ENCODE results near the gene NR3C2. TPM values are rescaled to one million over a fixed set of nuclear protein-coding genes. Genes with fewer than 3 reads are reported as not detected.

The NR3C2 gene
- total RNA-seq, 1 donor from 2014 or later: 5.7 TPM

DNA sequence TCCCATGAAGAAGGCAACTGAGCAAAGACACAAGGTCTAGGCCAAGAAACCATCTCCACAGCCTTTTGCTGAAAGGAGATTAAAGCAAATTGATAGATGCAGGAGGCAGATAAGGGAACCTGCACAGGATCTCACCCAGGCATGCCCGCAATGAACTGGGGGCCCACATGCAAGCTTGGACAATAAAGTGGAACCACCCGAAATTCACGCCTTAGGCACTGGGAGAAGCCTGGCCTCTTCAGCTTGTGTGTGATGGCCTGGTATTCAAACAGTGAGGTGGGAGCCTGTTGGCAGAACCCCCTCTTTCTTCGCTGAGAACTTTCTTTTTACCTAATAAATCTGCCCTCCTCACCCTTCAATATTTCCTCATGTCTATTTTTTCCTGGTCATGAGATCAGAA, 213.2 kb downstream of the NR3C2 start:
- no peak for DNase-seq (ENCODE audit: low spot score in 2 of 2)
- no peak for FAIRE-seq

DNA sequence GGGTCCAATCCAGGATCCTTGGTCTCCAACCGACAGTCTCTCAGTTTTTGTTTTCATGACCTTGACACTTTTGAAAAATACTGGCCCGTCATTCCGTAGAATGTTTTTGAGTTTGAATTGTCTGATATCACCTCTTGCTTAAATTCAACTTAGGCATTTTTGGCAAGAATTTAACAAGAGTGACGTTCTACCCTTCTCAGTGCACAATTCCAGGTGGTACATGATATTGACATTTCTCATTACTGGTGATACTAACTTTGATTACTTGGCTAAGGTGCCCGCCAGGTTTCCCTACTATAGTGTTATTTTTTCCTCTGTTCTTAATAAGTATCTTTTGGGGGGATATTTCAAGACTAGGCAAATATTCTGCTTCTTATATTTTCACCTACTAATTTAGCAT, 215.1 kb downstream of the NR3C2 start:
- DNase-seq (ENCODE audit: low spot score in 2 of 2) (no peak), FAIRE-seq (no peak)

DNA sequence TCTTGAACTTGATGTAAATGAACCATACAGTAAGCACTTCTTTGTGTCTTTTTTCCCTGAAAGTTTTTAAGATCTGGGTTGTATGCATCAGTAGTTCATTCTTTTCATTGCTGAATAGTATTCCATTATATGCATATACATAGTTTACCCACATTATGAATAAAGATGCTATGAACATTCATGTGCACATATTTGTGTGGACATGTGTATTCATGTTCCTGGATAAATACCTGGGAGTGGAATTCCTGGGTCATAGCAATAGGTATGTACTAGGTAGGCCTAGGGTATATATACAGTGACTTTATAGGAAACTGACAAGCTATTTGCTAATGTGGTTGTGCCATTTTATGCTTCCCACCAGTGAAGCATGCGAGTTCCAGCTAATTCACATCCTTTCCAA, 215.9 kb downstream of the NR3C2 start:
- FAIRE-seq: no peak
- DNase-seq (ENCODE audit: low spot score in 2 of 2): no peak

DNA sequence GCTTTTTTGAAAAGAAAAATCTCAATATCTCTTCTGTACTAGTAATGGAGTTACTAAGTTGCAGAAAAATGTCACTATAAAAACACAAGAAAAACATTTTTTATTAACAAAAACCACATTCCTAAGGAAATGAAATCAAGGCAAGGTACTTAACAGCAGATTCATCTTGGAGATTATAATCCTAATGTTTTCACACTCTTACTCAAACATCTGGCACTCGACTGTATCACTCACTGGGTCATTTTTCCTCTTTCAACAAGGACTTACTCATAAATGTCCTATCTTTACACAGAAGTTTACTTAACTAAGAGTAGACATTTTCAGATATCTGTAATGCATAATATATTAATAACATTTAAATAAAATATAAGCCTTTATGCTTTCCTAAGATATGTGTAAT, 216.6 kb downstream of the NR3C2 start:
- no peak for DNase-seq (ENCODE audit: low spot score in 2 of 2)
- FAIRE-seq: no peak

DNA sequence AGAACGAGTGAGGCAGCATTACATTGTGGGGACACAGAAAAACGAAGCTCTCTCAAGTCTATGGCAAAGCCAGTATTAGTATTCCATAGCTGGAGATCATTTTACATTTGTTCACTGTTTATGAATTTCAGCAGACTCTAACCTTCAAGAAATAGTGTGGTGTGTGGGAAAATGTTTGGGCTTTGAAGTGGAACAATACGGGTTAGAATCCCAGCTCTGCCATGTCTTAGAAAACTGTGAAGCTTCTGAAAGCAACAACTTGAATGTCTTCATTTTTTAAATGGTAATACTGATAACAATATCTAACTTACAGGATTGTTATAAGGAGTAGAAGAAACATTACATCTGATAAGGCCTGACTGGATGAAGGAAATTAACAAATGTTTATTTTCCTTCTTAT, 217.7 kb downstream of the NR3C2 start:
- FAIRE-seq (no peak), DNase-seq (ENCODE audit: low spot score in 2 of 2) (no peak)

DNA sequence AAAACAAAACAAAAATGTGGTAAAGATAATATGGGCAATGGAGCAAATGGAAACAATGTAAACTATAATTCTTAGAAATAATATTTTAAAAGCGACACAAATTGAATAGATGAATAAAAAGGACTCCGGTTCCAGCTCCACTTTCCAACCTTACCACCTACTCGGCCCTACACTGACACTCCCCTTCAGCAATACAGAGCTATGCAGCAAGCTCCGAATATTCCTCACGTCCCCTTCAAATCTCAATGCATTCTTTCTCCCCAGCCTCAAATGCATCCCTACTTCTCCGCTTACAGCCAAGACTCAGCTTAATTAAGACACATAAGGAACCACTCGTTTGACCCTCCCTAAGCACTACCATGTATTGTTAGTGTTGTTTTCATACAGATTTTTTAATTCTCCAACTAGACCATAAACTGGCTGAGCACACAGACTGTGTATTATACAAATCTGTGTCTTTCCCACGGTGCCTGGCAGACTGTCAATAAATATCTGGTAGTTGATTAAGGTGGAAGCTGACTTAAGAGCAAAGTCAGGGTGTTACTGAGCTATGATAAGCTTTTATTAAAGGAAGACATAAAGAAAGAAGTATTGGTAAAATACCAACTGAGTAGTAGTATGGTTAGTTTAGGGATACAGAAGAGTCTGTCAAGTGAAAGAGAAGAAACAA, 219.1 kb downstream of the NR3C2 start:
- DNase-seq (ENCODE audit: low spot score in 2 of 2) (no peak), FAIRE-seq (no peak)

DNA sequence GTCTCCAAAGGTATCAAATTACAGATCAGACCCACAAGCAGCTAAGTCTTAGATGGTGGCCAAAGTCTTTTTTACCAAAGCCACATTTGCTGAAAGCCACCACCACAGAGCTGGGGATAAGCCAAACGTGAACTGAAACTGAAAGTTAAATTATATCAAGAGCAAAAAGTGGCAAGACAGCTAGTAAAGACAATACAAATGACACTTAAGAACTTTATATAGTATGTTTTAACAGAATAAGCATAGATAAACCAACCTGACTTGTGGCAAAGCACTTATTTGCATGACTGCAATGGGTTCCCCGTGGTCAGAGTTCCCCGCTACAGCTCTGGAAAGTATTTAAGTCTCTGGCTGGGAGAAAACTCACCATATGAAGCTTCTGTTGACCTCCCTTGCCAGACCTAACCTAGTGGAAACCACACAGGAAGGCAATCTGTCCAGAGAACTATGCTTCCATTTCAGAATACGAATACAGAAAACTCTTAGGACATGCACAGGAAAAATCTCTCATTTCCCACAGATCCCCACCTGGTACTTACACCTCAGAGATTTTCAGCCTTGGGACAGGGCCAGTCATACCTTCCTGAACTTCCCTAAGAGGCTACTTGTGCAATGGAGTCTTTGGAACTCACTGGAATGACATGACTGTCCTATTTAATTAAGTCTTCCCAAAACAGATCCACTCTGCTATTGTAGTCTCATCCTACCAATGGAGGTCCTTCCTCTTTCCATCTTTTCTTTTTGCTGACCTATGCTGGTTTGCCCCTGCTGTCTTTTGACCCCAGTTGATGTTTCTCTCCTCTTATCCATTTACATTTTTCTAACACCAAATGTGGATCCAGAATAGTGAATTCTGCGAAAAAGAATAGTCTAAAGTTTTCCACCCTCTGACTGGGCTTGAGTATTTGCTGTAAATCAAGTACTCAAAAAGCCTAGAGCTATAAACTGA, 225.1 kb downstream of the NR3C2 start:
- DNase-seq (ENCODE audit: low spot score in 2 of 2) (no peak), FAIRE-seq (no peak)

DNA sequence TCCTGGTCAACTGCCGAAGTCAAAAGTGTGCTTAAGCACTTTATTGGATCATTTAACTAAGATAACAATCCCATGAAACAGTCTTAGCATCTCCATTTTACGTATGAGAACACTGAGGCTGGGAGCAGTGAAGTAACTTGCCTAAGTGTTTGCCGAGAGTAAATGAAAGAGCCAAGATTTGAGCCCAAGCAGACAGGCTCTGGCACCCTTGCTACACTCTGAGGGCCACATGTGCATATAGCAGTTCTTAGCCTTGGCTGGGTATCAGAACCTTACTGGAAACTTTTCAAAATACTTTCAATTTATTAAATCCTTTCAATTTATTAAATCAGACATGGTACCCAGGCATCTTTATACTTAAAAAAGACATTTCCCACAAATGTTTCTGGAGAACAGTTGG, 225.9 kb downstream of the NR3C2 start:
- FAIRE-seq: no peak
- no peak for DNase-seq (ENCODE audit: low spot score in 2 of 2)

DNA sequence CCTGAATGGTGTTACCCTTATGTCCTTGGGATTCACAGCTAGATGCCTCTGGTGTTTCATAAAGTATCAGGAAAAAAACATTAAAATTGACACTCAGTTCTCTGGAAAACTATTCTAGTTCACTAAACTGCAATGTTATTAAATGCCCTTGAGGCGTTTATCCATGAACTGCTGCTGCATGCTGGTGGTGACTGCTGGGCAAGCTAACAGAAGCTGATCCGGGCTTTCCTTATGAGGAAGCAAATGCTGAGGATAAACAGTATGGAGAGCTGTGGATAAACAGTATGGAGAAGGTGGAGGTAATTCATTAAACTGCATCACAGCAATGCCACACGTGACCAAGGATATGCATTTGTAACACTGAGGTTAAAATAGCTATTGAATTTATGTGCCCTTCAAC, 227.0 kb downstream of the NR3C2 start:
- DNase-seq (ENCODE audit: low spot score in 2 of 2): no peak
- FAIRE-seq: no peak

DNA sequence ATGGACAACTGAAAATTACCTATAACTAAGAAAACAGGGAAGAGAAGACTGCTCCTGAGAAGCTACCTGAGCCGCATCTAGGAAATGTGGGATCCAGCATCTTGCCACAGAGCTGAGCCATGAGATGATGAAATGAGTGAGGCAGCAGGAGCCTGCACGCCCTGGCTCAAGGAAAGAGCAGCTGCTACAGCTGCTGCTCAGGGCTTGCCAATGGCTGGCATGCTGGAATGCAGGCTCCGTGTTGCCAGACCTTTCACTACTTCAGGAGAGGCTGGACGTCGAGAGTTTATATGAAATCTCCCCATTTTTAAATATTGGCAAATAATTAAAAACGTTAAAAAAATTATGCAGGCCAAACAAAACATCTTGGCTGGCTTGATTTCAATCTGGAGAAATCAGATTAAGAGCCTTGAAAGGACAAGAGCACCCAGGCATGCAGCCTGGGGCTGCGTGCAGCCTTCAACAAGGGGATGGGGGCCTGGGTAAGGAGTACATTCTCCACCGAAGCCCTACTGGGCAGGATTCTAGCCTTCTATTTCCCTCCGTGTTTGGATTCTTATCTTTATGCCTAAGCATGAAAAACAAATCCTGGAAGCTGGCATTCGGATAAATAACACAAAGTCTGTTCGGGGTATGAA, 227.6 kb downstream of the NR3C2 start:
- FAIRE-seq (no peak), DNase-seq (ENCODE audit: low spot score in 2 of 2) (no peak)

DNA sequence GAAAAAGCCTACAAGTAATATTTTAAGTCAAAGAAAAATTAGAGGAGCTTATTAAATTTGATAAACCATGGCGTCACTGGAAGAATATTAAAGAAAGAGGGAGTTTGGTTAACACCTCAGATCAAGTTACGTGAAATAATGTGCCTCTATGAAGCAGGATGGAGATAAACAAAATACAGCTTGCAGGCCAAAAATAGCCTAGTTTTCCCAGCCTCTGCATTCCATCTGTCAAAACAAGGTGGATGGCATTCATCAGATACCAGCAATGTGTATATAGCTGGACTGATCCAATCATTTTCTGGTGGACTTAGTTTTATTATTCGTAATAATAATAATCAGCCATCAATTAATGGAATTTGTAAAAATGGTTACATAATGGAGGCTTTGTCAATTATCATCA, 230.7 kb downstream of the NR3C2 start:
- DNase-seq (ENCODE audit: low spot score in 2 of 2) (no peak), FAIRE-seq (no peak)

DNA sequence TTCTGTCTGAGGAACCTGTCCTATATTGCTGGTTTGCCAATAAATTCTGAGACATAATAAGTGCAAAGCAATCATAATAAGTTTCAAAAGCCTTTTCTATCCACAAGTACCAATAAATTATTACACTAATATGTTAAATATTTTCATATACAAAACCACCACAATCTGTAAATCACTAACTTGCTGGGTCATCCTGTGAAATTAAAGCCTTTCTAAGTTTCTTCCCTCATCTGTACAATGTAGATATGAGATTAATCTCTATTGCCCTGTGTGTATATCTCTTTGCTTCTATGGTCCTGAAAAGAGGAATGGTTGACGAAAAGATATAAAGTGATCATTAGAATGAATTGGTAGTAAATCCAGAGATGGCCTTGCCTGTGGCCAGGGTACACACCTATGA, 231.6 kb downstream of the NR3C2 start:
- FAIRE-seq: no peak
- no peak for DNase-seq (ENCODE audit: low spot score in 2 of 2)

DNA sequence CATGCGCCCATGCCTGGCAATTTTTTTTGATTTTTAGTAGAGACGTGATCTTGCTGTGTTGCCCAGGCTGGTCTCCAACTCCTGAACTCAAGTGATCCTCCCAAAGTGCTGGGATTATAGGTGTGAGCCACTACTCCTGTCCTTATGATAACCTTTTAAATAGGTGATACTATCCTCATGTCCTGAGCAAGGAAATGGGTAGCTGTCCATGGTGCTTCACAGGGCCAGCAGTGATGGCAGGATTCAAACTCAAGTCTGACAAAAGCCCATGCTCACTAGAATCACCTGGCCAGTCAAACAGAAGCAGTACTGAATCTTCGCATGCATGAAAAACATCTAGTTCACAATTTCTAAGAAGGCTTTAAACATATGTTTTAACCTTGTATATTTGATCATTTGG, 235.1 kb downstream of the NR3C2 start:
- DNase-seq (ENCODE audit: low spot score in 2 of 2) (no peak), FAIRE-seq (no peak)

DNA sequence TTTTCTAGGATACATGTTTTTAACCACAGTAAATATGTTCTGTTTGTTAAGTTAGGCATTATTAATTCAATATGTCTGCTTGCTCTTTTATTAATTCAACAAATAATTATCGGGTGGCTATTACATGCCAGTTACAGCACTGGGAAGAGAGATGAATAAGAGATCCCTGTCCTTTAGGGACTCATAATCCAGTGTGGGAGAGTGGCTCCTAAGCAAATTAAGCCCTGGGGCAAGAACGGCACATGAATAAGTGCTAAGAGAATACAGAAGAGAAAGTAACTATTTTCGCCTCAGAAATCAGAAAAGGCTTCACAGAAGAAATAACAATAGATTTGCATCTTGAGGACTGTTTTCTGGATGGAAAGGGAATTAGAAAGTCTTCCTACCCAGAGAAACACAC, 236.7 kb downstream of the NR3C2 start:
- FAIRE-seq (no peak), DNase-seq (ENCODE audit: low spot score in 2 of 2) (no peak)

DNA sequence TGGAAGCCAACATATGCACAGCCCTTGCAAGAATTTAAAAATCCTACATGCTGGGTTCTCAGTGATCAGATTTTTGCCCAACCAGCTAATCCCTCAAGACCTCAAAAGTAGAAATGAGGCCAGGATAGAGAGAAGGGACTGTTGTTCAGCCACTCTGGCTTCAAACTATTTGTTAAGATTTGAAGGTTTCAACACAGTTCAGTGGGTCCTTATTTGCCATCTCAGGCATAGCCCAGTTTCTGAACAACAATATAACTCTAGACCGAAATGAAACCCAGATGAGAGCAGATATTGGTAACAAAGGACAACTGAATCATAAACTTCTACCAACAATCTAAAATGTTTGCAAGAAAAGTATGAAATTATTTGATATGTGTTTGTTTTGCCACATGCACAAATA, 237.3 kb downstream of the NR3C2 start:
- no peak for DNase-seq (ENCODE audit: low spot score in 2 of 2)
- FAIRE-seq: no peak

DNA sequence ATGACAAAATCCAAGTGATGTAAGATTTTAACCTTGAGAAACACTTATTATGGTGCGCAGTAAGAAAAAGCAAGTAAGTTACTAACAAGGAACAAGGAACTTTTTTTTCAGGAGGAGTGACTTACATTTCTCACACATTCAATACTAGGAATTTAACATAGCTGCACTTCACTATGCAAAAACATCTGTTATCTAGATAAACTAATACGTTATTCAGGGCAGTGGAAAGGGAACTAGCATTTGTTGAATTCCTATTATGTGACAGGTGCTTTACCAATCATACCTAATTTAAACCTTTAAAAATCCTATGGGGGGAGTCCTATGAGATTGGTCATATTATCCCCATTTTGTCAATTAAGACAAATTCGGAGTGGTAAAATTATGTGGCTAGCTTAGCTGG, 238.0 kb downstream of the NR3C2 start:
- no peak for DNase-seq (ENCODE audit: low spot score in 2 of 2)
- no peak for FAIRE-seq

DNA sequence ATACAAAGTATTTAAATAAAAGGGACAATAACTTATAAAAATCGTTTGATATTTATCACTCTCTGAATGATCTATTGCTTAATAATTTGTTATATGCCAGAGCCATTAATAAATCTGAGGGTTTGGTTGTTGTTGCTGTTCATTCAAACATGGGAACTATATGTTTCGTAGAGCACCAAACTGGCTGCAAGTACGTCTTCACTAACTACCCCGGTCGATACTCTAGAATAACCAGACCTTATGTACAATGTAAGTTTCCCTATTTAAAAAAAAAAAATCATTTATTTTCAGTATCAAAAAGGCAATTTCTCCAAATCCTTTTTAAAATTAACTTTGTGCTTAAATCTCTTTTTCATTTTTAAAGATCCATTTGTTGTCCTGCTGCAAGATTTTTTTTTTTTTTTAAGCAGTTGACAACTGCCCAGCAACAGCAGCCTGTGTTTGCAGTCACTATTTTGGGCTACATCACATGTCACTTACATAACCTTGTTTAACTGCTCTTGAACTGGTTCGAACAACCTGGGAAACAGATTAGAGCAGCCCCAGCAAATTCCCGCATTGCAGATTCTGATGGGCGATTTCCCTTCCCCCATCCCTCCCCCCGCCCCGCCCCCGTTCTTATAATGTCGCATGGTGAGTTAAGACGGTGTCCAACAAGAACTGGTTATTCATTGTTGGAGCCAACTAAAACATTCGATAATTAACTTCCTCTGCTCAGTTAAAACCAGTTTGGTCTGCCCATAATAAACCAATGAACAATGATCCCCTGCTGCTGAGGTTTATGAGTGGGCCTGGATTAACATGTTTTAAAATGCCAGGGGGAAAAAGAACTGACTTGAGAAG, 238.9 kb downstream of the NR3C2 start:
- peak; percentile 2 to 17 for DNase-seq (ENCODE audit: low spot score in 2 of 2)
- no peak for FAIRE-seq

DNA sequence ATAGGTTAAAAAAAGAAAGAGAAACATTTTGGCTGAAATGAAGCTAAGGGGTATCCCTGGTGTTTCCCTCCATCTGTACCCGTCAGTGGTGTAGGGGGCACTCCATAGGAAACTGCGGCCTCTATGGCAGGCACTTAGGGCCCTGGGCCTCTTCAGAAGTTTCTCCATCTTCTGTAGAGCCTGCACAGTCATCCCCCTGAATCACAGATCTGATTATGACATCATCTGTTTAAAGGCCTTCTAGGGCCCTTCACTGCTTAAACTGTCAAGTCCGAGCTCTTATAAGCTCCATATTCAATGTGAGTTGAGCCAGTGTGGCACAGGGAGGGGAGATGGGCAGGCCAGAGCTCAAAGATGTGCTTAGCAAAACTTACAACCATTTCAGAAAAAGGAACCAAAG, 241.3 kb downstream of the NR3C2 start:
- no peak for DNase-seq (ENCODE audit: low spot score in 2 of 2)
- FAIRE-seq: no peak

DNA sequence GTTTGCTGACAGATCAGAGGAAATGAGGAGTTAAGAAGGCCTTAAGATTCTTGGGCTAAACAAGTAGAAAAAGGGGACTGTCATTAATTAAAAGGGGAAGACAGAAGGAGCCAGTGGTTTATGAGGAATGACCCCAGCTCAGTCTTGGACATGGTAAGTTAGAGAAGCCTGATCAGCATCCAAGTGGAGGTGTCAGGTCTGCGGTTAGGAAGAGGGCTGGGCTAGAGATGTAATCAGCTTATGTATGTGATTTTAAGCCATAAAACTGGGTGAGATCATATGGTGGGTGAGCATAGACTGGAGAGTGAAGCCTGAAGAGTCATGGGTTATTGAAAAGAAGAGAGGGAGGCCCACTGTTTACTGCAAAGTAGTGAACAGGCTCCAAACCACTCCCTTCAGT, 246.1 kb downstream of the NR3C2 start:
- no peak for FAIRE-seq

DNA sequence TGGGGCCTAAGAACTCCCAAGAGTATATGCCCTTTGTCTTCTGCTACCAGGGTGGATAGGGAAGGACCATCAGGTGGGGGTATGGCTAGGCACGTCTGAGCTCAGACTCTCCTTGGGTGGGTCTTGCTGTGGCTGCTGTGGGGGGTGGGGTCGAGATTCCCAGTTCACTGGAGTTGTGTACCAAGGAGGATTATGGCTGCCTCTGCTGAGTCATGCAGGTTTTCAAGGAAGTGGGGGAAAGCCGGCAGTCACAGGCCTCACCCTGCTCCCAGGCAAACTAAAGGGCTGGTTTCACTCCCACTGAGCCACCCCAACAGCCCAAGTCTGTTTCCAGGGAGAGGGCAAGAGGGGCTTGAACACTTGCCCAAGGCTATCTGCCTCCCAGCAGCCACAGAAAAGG, 249.7 kb downstream of the NR3C2 start:
- FAIRE-seq: no peak

More for the DNA sequence above, 246.1 kb downstream of the NR3C2 start:
- no peak for DNase-seq (ENCODE audit: low spot score in 2 of 2)

More for the DNA sequence above, 249.7 kb downstream of the NR3C2 start:
- DNase-seq (ENCODE audit: low spot score in 2 of 2): no peak
